SIG-M5 treated with dmso at 0.1 percent for 504 hours (cell line): ENCODE measurements around the gene GRP.

Experiments used
- DNase-seq: peaks from one replicate; lab custom pipeline; 2025; ENCODE audit not compliant: unreplicated experiment; lab: John Stamatoyannopoulos, UW

GRP gene

GRCh38 chr18:59219672-59220163 lies at the start of gene GRP:
GRP (plus strand) TSS chr18:59220158; CDS start chr18:59220266, 108 bp downstream.
- DNase-seq: no peak

- no peak for DNase-seq
Observed at GRCh38 chr18:59172664-59173249, 47.2 kb upstream of the GRP start.

- no peak for DNase-seq
Observed at GRCh38 chr18:59177485-59177884, 42.5 kb upstream of the GRP start.

GRCh38 chr18:59180150-59180845 lies 39.7 kb upstream of the GRP start:
- DNase-seq: no peak

- DNase-seq: no peak
Observed at GRCh38 chr18:59182673-59183072, 37.3 kb upstream of the GRP start.

- no peak for DNase-seq
Observed at GRCh38 chr18:59189008-59189407, 30.9 kb upstream of the GRP start.

GRCh38 chr18:59189746-59190145 lies 30.2 kb upstream of the GRP start:
- DNase-seq: no peak

- DNase-seq: no peak
Observed at GRCh38 chr18:59196161-59196725, 23.7 kb upstream of the GRP start.

- DNase-seq: no peak
Observed at GRCh38 chr18:59197636-59198035, 22.3 kb upstream of the GRP start.

- DNase-seq: no peak
Observed at GRCh38 chr18:59198215-59198614, 21.7 kb upstream of the GRP start.

- no peak for DNase-seq
Observed at GRCh38 chr18:59200787-59201186, 19.2 kb upstream of the GRP start.

GRCh38 chr18:59202258-59202820 lies 17.6 kb upstream of the GRP start:
- no peak for DNase-seq

GRCh38 chr18:59207506-59207905 lies 12.5 kb upstream of the GRP start:
- DNase-seq: no peak

GRCh38 chr18:59208602-59209125 lies 11.3 kb upstream of the GRP start:
- no peak for DNase-seq

- no peak for DNase-seq
Observed at GRCh38 chr18:59210299-59210698, 9.7 kb upstream of the GRP start.

GRCh38 chr18:59211629-59212028 lies 8.3 kb upstream of the GRP start:
- no peak for DNase-seq

GRCh38 chr18:59218018-59218417 lies 1.9 kb upstream of the GRP start:
- no peak for DNase-seq

GRCh38 chr18:59220164-59220783 lies 316 bp downstream of the GRP start:
- no peak for DNase-seq

GRCh38 chr18:59220784-59221765 lies 1.1 kb downstream of the GRP start:
- no peak for DNase-seq

GRCh38 chr18:59222341-59222740 lies 2.4 kb downstream of the GRP start:
- DNase-seq: no peak
